HepG2 (cell line): ENCODE data around the gene HSPB6. TPM values are rescaled to one million over a fixed set of nuclear protein-coding genes. Genes with fewer than 3 reads are reported as not detected.

ENCODE experiments used
- ATAC-seq: fragments of 200-7000 bp; cut with Tn5 transposase; 3 replicates; pipeline ENCODE4 v1.9.1; 2020; ENCODE audit warnings: mild to moderate bottlenecking, moderate library complexity
- BruUV-seq: library from RNA; stranded (reverse); fragments of 400-500 nt; replicated peaks from 2 replicates; lab custom pipeline; 2021; lab: Mats Ljungman, UMichigan
- CTCF ChIA-PET: fragments of 300-600 bp; formaldehyde crosslinking; extraction: SDS; loops from one replicate; lab custom pipeline; 2021; ENCODE audit warnings: low total read pairs, inconsistent platforms, low intra/inter-chr PET ratio; lab: Yijun Ruan, JAX
- POLR2A ChIA-PET: fragments of 350-600 bp; sonication (Branson Sonifier 250); formaldehyde crosslinking; loops from one replicate; lab custom pipeline; 2020; ENCODE audit warnings: antibody characterized with exemption, inconsistent platforms; lab: Yijun Ruan, JAX
- DNase-seq: peaks from one replicate; pipeline ENCODE4 v3.0.0-alpha.2; 2015; ENCODE audit warnings: low spot score
- FAIRE-seq: peaks from 3 replicates; lab custom pipeline; 2011; peaks lifted over from hg19 to GRCh38; lab: Jason Lieb, UNC
- H2AFZ ChIP-seq: one replicate; pipeline ENCODE4 v1.6.1; 2011; ENCODE audit warnings: low read length, inconsistent platforms
- H3K27ac ChIP-seq: fragments of 300-600 bp; 3 replicates; pipeline ENCODE4 v1.8.0; 2011; ENCODE audit warnings: mixed run types, mild to moderate bottlenecking, mixed read lengths, low read length, inconsistent platforms; ENCODE audit not compliant: insufficient read depth; ENCODE audit errors: extremely low read length
- H3K27me3 ChIP-seq, 2 experiments: fragments of 200-600 bp in 1 of 2; 2 replicates in 1 of 2; 3 replicates in 1 of 2; pipeline versions ENCODE4 v1.6.0 to v1.8.0; 2011; ENCODE audit warnings: low read length in 2 of 2, mild to moderate bottlenecking in 2 of 2, moderate library complexity in 2 of 2, inconsistent platforms in 1 of 2; ENCODE audit not compliant: insufficient read depth in 2 of 2, control insufficient read depth in 1 of 2
- H3K36me3 ChIP-seq, 2 experiments: fragments of 200-600 bp in 1 of 2; replicated peaks in 1 of 2; 2 replicates in 1 of 2; 3 replicates in 1 of 2; pipeline versions ENCODE4 v1.5.1 to v1.8.0; 2011; ENCODE audit warnings: low read length in 2 of 2, inconsistent platforms in 1 of 2; ENCODE audit not compliant: insufficient read depth in 2 of 2, control insufficient read depth in 1 of 2
- H3K4me1 ChIP-seq: 2 replicates; pipeline ENCODE4 v1.5.1; 2012; ENCODE audit warnings: low read length, inconsistent platforms; ENCODE audit not compliant: insufficient read depth
- H3K4me2 ChIP-seq: 2 replicates; pipeline ENCODE4 v1.6.0; 2011; ENCODE audit warnings: low read depth, low read length, inconsistent platforms
- H3K4me3 ChIP-seq, 3 experiments: fragments of 200-600 bp in 1 of 3; sonication (generic), shearing (Covaris generic) in 1 of 3; replicated peaks in 1 of 3; 2 replicates each; pipeline ENCODE4 v1.5.1; 2011 to 2016; ENCODE audit warnings: low read length in 3 of 3, inconsistent platforms in 2 of 3, low read depth in 2 of 3, mild to moderate bottlenecking in 2 of 3, control low read depth in 1 of 3, mixed read lengths in 1 of 3; ENCODE audit not compliant: insufficient read depth in 1 of 3
- H3K79me2 ChIP-seq: one replicate; pipeline ENCODE4 v1.6.1; 2011; ENCODE audit warnings: low read length, inconsistent platforms; ENCODE audit not compliant: insufficient read depth
- H3K9ac ChIP-seq: 2 replicates; pipeline ENCODE4 v1.6.0; 2011; ENCODE audit warnings: mild to moderate bottlenecking, low read depth, low read length, inconsistent platforms; ENCODE audit not compliant: insufficient read depth
- H3K9me3 ChIP-seq: 2 replicates; pipeline ENCODE4 v1.5.1; 2012; ENCODE audit warnings: mild to moderate bottlenecking, low read length
- H4K20me1 ChIP-seq: 2 replicates; pipeline ENCODE4 v1.6.0; 2011; ENCODE audit warnings: inconsistent platforms, mild to moderate bottlenecking, low read length, moderate library complexity; ENCODE audit not compliant: insufficient read depth
- AGO2 ChIP-seq: fragments of 200-400 bp; formaldehyde crosslinking; optimal IDR thresholded peaks from 2 replicates; pipeline ENCODE3; 2017; ENCODE audit warnings: mild to moderate bottlenecking, low read depth, low read length, moderate library complexity
- GABPA ChIP-seq, 2 experiments: IDR thresholded peaks; 2 replicates each; pipeline ENCODE4 v1.6.1; 2011 to 2016; ENCODE audit warnings: low read depth in 2 of 2, low read length in 1 of 2, missing biosample characterization in 1 of 2, missing genetic modification characterization in 1 of 2
- GLMP ChIP-seq: sonication (generic); formaldehyde crosslinking; IDR thresholded peaks from 2 replicates; pipeline ENCODE4 v1.9.0; 2021; ENCODE audit warnings: missing genetic modification reagents, mild to moderate bottlenecking, borderline replicate concordance
- KLF13 ChIP-seq: sonication (generic); formaldehyde crosslinking; IDR thresholded peaks from 2 replicates; pipeline ENCODE4 v1.4.0; 2020; ENCODE audit warnings: mild to moderate bottlenecking, missing genetic modification reagents
- MAZ ChIP-seq, 2 experiments: sonication (generic) in 1 of 2; formaldehyde crosslinking in 1 of 2; IDR thresholded peaks; 2 replicates each; pipeline versions ENCODE4 v1.5.0 to v1.6.1; 2012 to 2020; ENCODE audit warnings: low read depth in 2 of 2, mild to moderate bottlenecking in 2 of 2, borderline replicate concordance in 1 of 2, improper control_type of control experiment in 1 of 2, low read length in 1 of 2, missing genetic modification reagents in 1 of 2, moderate library complexity in 1 of 2
- NFAT5 ChIP-seq: sonication (generic); formaldehyde crosslinking; IDR thresholded peaks from 2 replicates; pipeline ENCODE4 v1.4.0; 2020; ENCODE audit warnings: missing genetic modification reagents
- PBX2 ChIP-seq: IDR thresholded peaks from 2 replicates; pipeline ENCODE4 v1.6.1; 2016; ENCODE audit warnings: control low read depth
- POGK ChIP-seq: sonication (generic); formaldehyde crosslinking; conservative IDR thresholded peaks from 2 replicates; pipeline ENCODE4 v1.8.0; 2022; ENCODE audit warnings: mild to moderate bottlenecking, moderate library complexity, missing genetic modification reagents
- PRMT3 ChIP-seq: sonication (generic); formaldehyde crosslinking; IDR thresholded peaks from 2 replicates; pipeline ENCODE4 v1.8.1; 2022; ENCODE audit warnings: low read depth, mild to moderate bottlenecking, moderate library complexity, missing genetic modification reagents, borderline replicate concordance
- REPIN1 ChIP-seq: sonication (generic); formaldehyde crosslinking; IDR thresholded peaks from 2 replicates; pipeline ENCODE4 v1.8.0; 2022; ENCODE audit warnings: missing genetic modification reagents, low read depth, mild to moderate bottlenecking, borderline replicate concordance
- ZBTB49 ChIP-seq: sonication (generic); formaldehyde crosslinking; IDR thresholded peaks from 2 replicates; pipeline ENCODE4 v1.4.0; 2020; ENCODE audit warnings: missing genetic modification reagents, borderline replicate concordance
- WGBS: methylation state at CpG from one replicate; pipeline ENCODE4 v1.1.6; 2017; ENCODE audit warnings: low lambda C conversion rate; 5-methylcytosine and 5-hydroxymethylcytosine counted together
- in situ Hi-C: cut with HindIII; loops from 2 replicates; pipeline ENCODE4 v1.10.0; 2017; ENCODE audit warnings: low pct_unique_long_range_greater_than_20kb; ENCODE audit not compliant: extremely low pct_ligation_motif_present
- intact Hi-C: fragments of 100-400 bp; cut with micrococcal nuclease; formaldehyde crosslinking; loops from one replicate; pipeline ENCODE4 v1.10.0; 2022; ENCODE audit not compliant: unreplicated experiment
- polyA plus RNA-seq, 8 experiments: library from polyadenylated mRNA; depleted of rRNA in 3 of 8; stranded (reverse) in 7 of 8; unstranded in 1 of 8; fragments of >200 nt; fragmentation: Illumina TruSeq in 4 of 8; extraction: Trizol in 4 of 8; gene quantifications; 2 replicates each; pipeline versions ENCODE4 v1.2.1 to v1.2.3, GENCODE V29; 2011 to 2016; ENCODE audit warnings: low read depth in 4 of 8, missing spikeins in 1 of 8, mixed read lengths in 1 of 8; ENCODE audit not compliant: insufficient read depth in 1 of 8
- total RNA-seq, 5 experiments: library from RNA; depleted of rRNA; stranded (reverse); fragments of >200 nt; fragmentation: Illumina TruSeq; extraction: Trizol; gene quantifications; 2 replicates each; pipeline ENCODE4 v1.2.3, GENCODE V29; 2016; ENCODE audit warnings: low read depth in 1 of 5

Gene HSPB6
- total and polyA plus RNA-seq, 2 of the 13 experiments (the other 11 are each of a cell fraction or from before 2014, with no cell fraction given), result 0.18 TPM; not detected in 1

- no peaks in the 10 kb centered on the region for H3K27me3 ChIP-seq
- H3K27ac ChIP-seq, result no peak overlapping the region
- H3K79me2 ChIP-seq, result peaks cover 21% of the 10 kb centered on the region
- 96% methylated on average over 11 of the region's 16 CpGs for WGBS
- H4K20me1 ChIP-seq, result peaks cover 8% of the 10 kb centered on the region
- DNase-seq, result no peak
- H2AFZ ChIP-seq, result no peak overlapping the region
- in situ Hi-C loops (no loop called here), intact Hi-C loops (no loop called here)
- H3K4me2 ChIP-seq, result no peak overlapping the region
- no peak for ATAC-seq
- H3K4me1 ChIP-seq, result peaks cover 10% of the 10 kb centered on the region
- no peaks in the 10 kb centered on the region for H3K9me3 ChIP-seq
- H3K9ac ChIP-seq, result no peak overlapping the region
- no peak for FAIRE-seq
- no peak overlapping the region for H3K4me3 ChIP-seq
- H3K36me3 ChIP-seq, result peaks cover 48 to 72% of the 10 kb centered on the region in 2 experiments
- BruUV-seq, result no TSS peak
- ChIA-PET POLR2A (interaction anchor here (1.1 kb wide), 1 partner anchor 15 kb away, joined by 3 read pairs; no protein-coding TSS in a partner anchor), CTCF (no interaction called here)
- TF ChIP-seq MAZ (IDR thresholded peaks at IDR 0.05; ENCODE audit: borderline replicate concordance, low read depth, low read length) (no peak), MAZ (CRISPR knock-in tag; IDR thresholded peaks at IDR 0.05; ENCODE audit: low read depth) (no peak), PBX2 (CRISPR knock-in tag) (no peak), KLF13 (CRISPR knock-in tag) (no peak), GLMP (CRISPR knock-in tag) (no peak), PRMT3 (CRISPR knock-in tag) (no peak), NFAT5 (CRISPR knock-in tag) (no peak), REPIN1 (no peak), GABPA (IDR thresholded peaks at IDR 0.05; ENCODE audit: low read depth, low read length) (no peak), GABPA (CRISPR knock-in tag; IDR thresholded peaks at IDR 0.05; ENCODE audit: low read depth) (no peak), ZBTB49 (CRISPR knock-in tag) (no peak), POGK (no peak), AGO2 (peak; percentile 42)
Measured at GRCh38 chr19:35722897-35723296, 33.9 kb downstream of the HSPB6 start.
